ENCODE results near the gene ASPG.

The ASPG gene

GRCh38 chr14:104100171-104101085, 14.9 kb downstream of the ASPG start:
- no peak overlapping the region for H3K4me3 ChIP-seq (replicated peaks in 1 of 2; ENCODE audit: low read depth in 2 of 2, low read length in 2 of 2)
- TF ChIP-seq CTCF (IDR thresholded peaks at IDR 0.05; ENCODE audit: low read depth, low read length): no peak
- DNase-seq (ENCODE audit: low read depth in 2 of 2): no peak

- TF ChIP-seq CTCF (IDR thresholded peaks at IDR 0.05; ENCODE audit: low read depth, low read length): no peak
- no peak overlapping the region for H3K4me3 ChIP-seq (replicated peaks in 1 of 2; ENCODE audit: low read depth in 2 of 2, low read length in 2 of 2)
- DNase-seq (ENCODE audit: low read depth in 2 of 2): no peak
Measured at GRCh38 chr14:104101086-104101621, 15.7 kb downstream of the ASPG start.

- DNase-seq (ENCODE audit: low read depth in 2 of 2): no peak
- TF ChIP-seq CTCF (IDR thresholded peaks at IDR 0.05; ENCODE audit: low read depth, low read length): no peak
- H3K4me3 ChIP-seq (replicated peaks in 1 of 2; ENCODE audit: low read depth in 2 of 2, low read length in 2 of 2): no peak overlapping the region
Measured at GRCh38 chr14:104101651-104102281, 16.3 kb downstream of the ASPG start.

GRCh38 chr14:104102282-104102914, 16.9 kb downstream of the ASPG start:
- no peak for DNase-seq (ENCODE audit: low read depth in 2 of 2)
- H3K4me3 ChIP-seq (replicated peaks in 1 of 2; ENCODE audit: low read depth in 2 of 2, low read length in 2 of 2): no peak overlapping the region
- no peak for TF ChIP-seq CTCF (IDR thresholded peaks at IDR 0.05; ENCODE audit: low read depth, low read length)

- DNase-seq (ENCODE audit: low read depth in 2 of 2): no peak
- no peak for TF ChIP-seq CTCF (IDR thresholded peaks at IDR 0.05; ENCODE audit: low read depth, low read length)
- no peak overlapping the region for H3K4me3 ChIP-seq (replicated peaks in 1 of 2; ENCODE audit: low read depth in 2 of 2, low read length in 2 of 2)
Measured at GRCh38 chr14:104103061-104103445, 17.6 kb downstream of the ASPG start.

- no peak for DNase-seq (ENCODE audit: low read depth in 2 of 2)
- no peak overlapping the region for H3K4me3 ChIP-seq (replicated peaks in 1 of 2; ENCODE audit: low read depth in 2 of 2, low read length in 2 of 2)
- no peak for TF ChIP-seq CTCF (IDR thresholded peaks at IDR 0.05; ENCODE audit: low read depth, low read length)
Measured at GRCh38 chr14:104103446-104104075, 18.1 kb downstream of the ASPG start.

Data from cardiac fibroblast (primary cell).